BJ (cell line): ENCODE results near the gene IGHMBP2. TPM values are rescaled to one million over a fixed set of nuclear protein-coding genes. Genes with fewer than 3 reads are reported as not detected.

Source experiments
- CTCF ChIA-PET: fragments of 350-600 bp; formaldehyde crosslinking; extraction: SDS; loops from one replicate; lab custom pipeline; 2021; ENCODE audit warnings: antibody characterized with exemption, inconsistent platforms; lab: Yijun Ruan, JAX
- POLR2A ChIA-PET: fragments of 300-600 bp; sonication (Branson Sonifier 250); formaldehyde crosslinking; extraction: SDS; loops from one replicate; lab custom pipeline; 2021; ENCODE audit warnings: antibody characterized with exemption; lab: Charles Lee
- DNase-seq: peaks from one replicate; pipeline ENCODE4 v3.0.0-alpha.2; 2011; ENCODE audit warnings: low read depth
- H3K27me3 ChIP-seq: 2 replicates; pipeline ENCODE4 v1.6.0; 2011; ENCODE audit warnings: low read length; ENCODE audit not compliant: control insufficient read depth, insufficient read depth
- H3K36me3 ChIP-seq: 2 replicates; pipeline ENCODE4 v1.5.1; 2011; ENCODE audit warnings: low read length; ENCODE audit not compliant: control insufficient read depth, insufficient read depth
- H3K4me3 ChIP-seq: 2 replicates; pipeline ENCODE4 v1.5.1; 2011; ENCODE audit warnings: low read depth, mild to moderate bottlenecking, control low read depth, low read length
- CTCF ChIP-seq: IDR thresholded peaks from 2 replicates; pipeline ENCODE4 v1.5.1; 2011; ENCODE audit warnings: low read depth, mild to moderate bottlenecking, control low read depth, inconsistent platforms, low read length, moderate library complexity; ENCODE audit not compliant: insufficient read depth
- polyA plus RNA-seq: library from polyadenylated mRNA; depleted of rRNA; stranded (reverse); fragments of >200 nt; gene quantifications from 2 replicates; pipeline ENCODE4 v1.2.3, GENCODE V29; 2011

IGHMBP2 gene
- polyA plus RNA-seq, 1 experiment: 13.1 TPM

DNA sequence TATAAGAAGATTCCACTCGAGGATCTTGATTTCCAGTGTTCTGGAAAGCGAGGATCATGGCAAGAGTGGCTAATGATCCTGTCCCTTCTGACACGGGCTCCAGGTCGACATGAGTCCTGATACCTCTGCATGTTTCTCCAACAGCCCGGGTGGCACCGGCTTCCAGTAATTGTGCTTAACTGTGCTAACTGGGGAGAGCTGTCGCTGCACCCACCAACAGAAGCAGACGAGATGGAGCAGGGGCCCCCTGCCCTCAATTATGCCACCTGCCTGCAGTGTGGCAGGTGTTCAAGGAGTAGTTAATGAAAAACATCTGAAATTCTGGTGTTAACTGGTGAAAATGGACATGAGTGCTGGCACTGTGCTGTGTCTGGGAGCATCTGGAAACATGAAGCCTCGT lies 6.2 kb upstream of the IGHMBP2 start:
- TF ChIP-seq CTCF: no peak
- POLR2A ChIA-PET: no interaction called here

DNA sequence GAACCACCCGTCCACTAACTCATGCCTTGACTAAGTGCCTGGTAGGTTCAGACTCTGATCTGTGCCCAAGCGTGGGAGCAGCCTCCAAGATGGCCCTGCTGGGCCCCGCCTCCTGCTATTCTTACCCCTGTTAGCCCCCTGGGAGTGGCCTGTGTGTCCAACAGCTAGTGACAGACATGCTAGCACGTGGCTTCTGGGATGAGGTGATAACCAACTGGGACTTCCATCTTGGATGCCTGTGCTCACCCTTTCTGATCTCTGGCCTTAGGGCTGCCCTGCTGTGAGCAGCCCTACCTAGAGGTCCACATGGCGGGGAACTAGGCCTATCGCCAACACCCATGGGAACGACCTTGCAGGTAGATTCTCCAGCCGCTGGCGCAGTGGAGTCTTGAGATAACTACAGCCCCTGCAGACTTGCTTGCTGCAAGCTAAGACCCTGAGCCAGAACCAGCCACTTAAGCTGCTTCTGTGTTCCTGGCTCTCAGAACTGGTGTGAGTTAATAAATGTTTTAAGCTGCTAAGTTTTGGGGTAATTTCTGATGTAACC lies 2.8 kb upstream of the IGHMBP2 start:
- POLR2A ChIA-PET: no interaction called here
- CTCF ChIA-PET: interaction anchor here (1.8 to 2.5 kb wide), 2 partner anchors 11 kb away, joined by 5 to 15 read pairs; no protein-coding TSS in a partner anchor
- no peak for DNase-seq
- no peak for TF ChIP-seq CTCF
- Histone ChIP-seq H3K4me3 (no peak overlapping the region), H3K27me3 (no peaks in the 10 kb centered on the region), H3K36me3 (peaks cover 22% of the 10 kb centered on the region)

More for the DNA sequence above, 6.2 kb upstream of the IGHMBP2 start:
- DNase-seq: no peak
- Histone ChIP-seq H3K36me3 (peaks cover 34% of the 10 kb centered on the region), H3K27me3 (no peaks in the 10 kb centered on the region), H3K4me3 (no peak overlapping the region)
- CTCF ChIA-PET: no interaction called here

- ChIA-PET CTCF (interaction anchor here (0.9 to 2.2 kb wide), 4 partner anchors 12 to 185 kb away, joined by 3 to 6 read pairs (median 4); no protein-coding TSS in a partner anchor), POLR2A (no interaction called here)
- Histone ChIP-seq H3K4me3 (peak overlapping the region; percentile 93), H3K36me3 (peaks cover 10% of the 10 kb centered on the region), H3K27me3 (no peaks in the 10 kb centered on the region)
- no peak for TF ChIP-seq CTCF
- no peak for DNase-seq
These were observed 657 bp downstream of the IGHMBP2 start for GRCh38 chr11:68904248-68904847.

GRCh38 chr11:68905421-68906360 lies 2.0 kb downstream of the IGHMBP2 start:
- peaks cover 5% of the 10 kb centered on the region for H3K36me3 ChIP-seq
- no peaks in the 10 kb centered on the region for H3K27me3 ChIP-seq
- ChIA-PET CTCF (interaction anchor here (0.5 to 2.2 kb wide), 6 partner anchors 8 to 1185 kb away, joined by 3 to 6 read pairs (median 3); no protein-coding TSS in a partner anchor), POLR2A (no interaction called here)
- no peak for DNase-seq
- H3K4me3 ChIP-seq: no peak overlapping the region
- no peak for TF ChIP-seq CTCF

GRCh38 chr11:68908273-68908672 lies 4.6 kb downstream of the IGHMBP2 start:
- H3K4me3 ChIP-seq: no peak overlapping the region
- POLR2A ChIA-PET: no interaction called here
- H3K36me3 ChIP-seq: peaks cover 9% of the 10 kb centered on the region
- CTCF ChIA-PET: no interaction called here
- no peaks in the 10 kb centered on the region for H3K27me3 ChIP-seq
- DNase-seq: no peak
- no peak for TF ChIP-seq CTCF
